MM.1S (cell line): ENCODE data around the gene SLC39A7.

Experiments
- DNase-seq: peaks from one replicate; pipeline ENCODE4 v3.0.0-alpha.2; 2015
- H2AFZ ChIP-seq: fragments of 300-600 bp; sonication (generic); 2 replicates; pipeline ENCODE4 v1.6.0; 2016; ENCODE audit warnings: antibody characterized with exemption, low read length
- H3F3A ChIP-seq: fragments of 300-600 bp; sonication (generic); 2 replicates; pipeline ENCODE4 v1.6.1; 2016; ENCODE audit warnings: mild to moderate bottlenecking, antibody characterized with exemption, low read length, moderate library complexity, mixed read lengths; ENCODE audit not compliant: insufficient read depth
- H3K27ac ChIP-seq: fragments of 300-600 bp; sonication (generic); 2 replicates; pipeline ENCODE4 v1.5.1; 2016; ENCODE audit warnings: mild to moderate bottlenecking, low read length
- H3K27me3 ChIP-seq: fragments of 300-600 bp; sonication (generic); replicated peaks from 2 replicates; pipeline ENCODE4 v1.6.0; 2016; ENCODE audit warnings: low read length; ENCODE audit not compliant: insufficient read depth
- H3K36me3 ChIP-seq: fragments of 300-600 bp; sonication (generic); replicated peaks from 2 replicates; pipeline ENCODE4 v1.6.1; 2016; ENCODE audit warnings: mild to moderate bottlenecking, low read length, mixed read lengths; ENCODE audit not compliant: insufficient read depth
- H3K4me1 ChIP-seq: fragments of 300-600 bp; sonication (generic); 2 replicates; pipeline ENCODE4 v1.6.1; 2016; ENCODE audit warnings: low read length, mixed read lengths
- H3K4me2 ChIP-seq: fragments of 300-600 bp; sonication (generic); 2 replicates; pipeline ENCODE4 v1.6.0; 2016; ENCODE audit warnings: low read depth, low read length
- H3K4me3 ChIP-seq: fragments of 300-600 bp; sonication (generic); 2 replicates; pipeline ENCODE4 v1.5.1; 2016; ENCODE audit warnings: low read length, mixed read lengths
- H3K79me2 ChIP-seq: fragments of 300-600 bp; sonication (generic); 2 replicates; pipeline ENCODE4 v1.6.1; 2016; ENCODE audit warnings: mixed run types, low read length, mixed read lengths
- H3K9ac ChIP-seq: fragments of 300-600 bp; sonication (generic); 2 replicates; pipeline ENCODE4 v1.6.1; 2016; ENCODE audit warnings: low read length, mixed read lengths
- H3K9me2 ChIP-seq: fragments of 300-600 bp; sonication (generic); replicated peaks from 2 replicates; pipeline ENCODE4 v1.6.1; 2016; ENCODE audit warnings: mild to moderate bottlenecking, low read length, mixed read lengths; ENCODE audit not compliant: insufficient read depth
- H3K9me3 ChIP-seq: fragments of 300-600 bp; sonication (generic); replicated peaks from 2 replicates; pipeline ENCODE4 v1.6.1; 2016; ENCODE audit warnings: mild to moderate bottlenecking, low read length, mixed read lengths; ENCODE audit not compliant: insufficient read depth
- H4K20me1 ChIP-seq: fragments of 300-600 bp; sonication (generic); 2 replicates; pipeline ENCODE4 v1.6.1; 2016; ENCODE audit warnings: mild to moderate bottlenecking, low read length, moderate library complexity, mixed read lengths; ENCODE audit not compliant: insufficient read depth
- CTCF ChIP-seq: fragments of 300-600 bp; sonication (generic); IDR thresholded peaks from 2 replicates; pipeline ENCODE4 v1.5.1; 2016; ENCODE audit warnings: antibody characterized with exemption, low read length, mixed read lengths
- EZH2 ChIP-seq: fragments of 300-600 bp; sonication (generic); optimal IDR thresholded peaks from 2 replicates; pipeline ENCODE3; 2017; ENCODE audit warnings: low read depth, mild to moderate bottlenecking, antibody characterized with exemption, low read length, mixed read lengths
- EZH2phosphoT487 ChIP-seq: fragments of 300-600 bp; sonication (generic); IDR thresholded peaks from 2 replicates; pipeline ENCODE4 v1.6.1; 2018; ENCODE audit warnings: antibody characterized with exemption, low read length

SLC39A7 gene

GRCh38 chr6:33215271-33216116, 14.8 kb downstream of the SLC39A7 start:
- no peaks in the 10 kb centered on the region for H3K36me3 ChIP-seq
- DNase-seq: peak; percentile 17
- H3K27me3 ChIP-seq: no peaks in the 10 kb centered on the region
- H4K20me1 ChIP-seq: no peaks in the 10 kb centered on the region
- H2AFZ ChIP-seq: no peak overlapping the region
- H3K9me3 ChIP-seq: no peaks in the 10 kb centered on the region
- H3K79me2 ChIP-seq: no peaks in the 10 kb centered on the region
- H3K9me2 ChIP-seq: no peaks in the 10 kb centered on the region
- TF ChIP-seq EZH2phosphoT487 (no peak), CTCF (no peak), EZH2 (no peak)
- H3K27ac ChIP-seq: no peak overlapping the region
- no peak overlapping the region for H3K4me2 ChIP-seq
- H3K4me1 ChIP-seq: no peaks in the 10 kb centered on the region
- no peaks in the 10 kb centered on the region for H3F3A ChIP-seq
- H3K9ac ChIP-seq: no peak overlapping the region
- no peak overlapping the region for H3K4me3 ChIP-seq

- no peaks in the 10 kb centered on the region for H3K36me3 ChIP-seq
- no peak for DNase-seq
- no peak overlapping the region for H3K9ac ChIP-seq
- H3K79me2 ChIP-seq: no peaks in the 10 kb centered on the region
- no peak overlapping the region for H3K4me2 ChIP-seq
- no peaks in the 10 kb centered on the region for H3K9me3 ChIP-seq
- H2AFZ ChIP-seq: no peak overlapping the region
- TF ChIP-seq EZH2phosphoT487 (no peak), EZH2 (no peak), CTCF (no peak)
- H3K4me1 ChIP-seq: no peaks in the 10 kb centered on the region
- H3K27ac ChIP-seq: no peak overlapping the region
- no peaks in the 10 kb centered on the region for H3K27me3 ChIP-seq
- H4K20me1 ChIP-seq: no peaks in the 10 kb centered on the region
- H3K9me2 ChIP-seq: no peaks in the 10 kb centered on the region
- no peak overlapping the region for H3K4me3 ChIP-seq
- no peaks in the 10 kb centered on the region for H3F3A ChIP-seq
These were observed 15.5 kb downstream of the SLC39A7 start for GRCh38 chr6:33216117-33216649.

- H3K4me3 ChIP-seq: no peak overlapping the region
- no peaks in the 10 kb centered on the region for H3K27me3 ChIP-seq
- H3K4me2 ChIP-seq: no peak overlapping the region
- no peaks in the 10 kb centered on the region for H3K36me3 ChIP-seq
- no peaks in the 10 kb centered on the region for H4K20me1 ChIP-seq
- no peaks in the 10 kb centered on the region for H3K4me1 ChIP-seq
- H3K79me2 ChIP-seq: no peaks in the 10 kb centered on the region
- no peak overlapping the region for H2AFZ ChIP-seq
- H3K9ac ChIP-seq: no peak overlapping the region
- no peak for DNase-seq
- no peaks in the 10 kb centered on the region for H3F3A ChIP-seq
- TF ChIP-seq EZH2: no peak
- TF ChIP-seq CTCF: no peak
- no peak for TF ChIP-seq EZH2phosphoT487
- H3K9me2 ChIP-seq: no peaks in the 10 kb centered on the region
- H3K9me3 ChIP-seq: no peaks in the 10 kb centered on the region
- no peak overlapping the region for H3K27ac ChIP-seq
These were observed 16.6 kb downstream of the SLC39A7 start for GRCh38 chr6:33217246-33217645.
